PFSK-1 (cell line): ENCODE results near the gene HTRA3.

ENCODE experiments used
- FOXP2 ChIP-seq: optimal IDR thresholded peaks from 2 replicates; pipeline ENCODE3; 2011; ENCODE audit warnings: borderline replicate concordance, control low read depth, inconsistent platforms; ENCODE audit not compliant: insufficient read depth; ENCODE audit errors: extremely low read length, extremely low read depth
- POLR2AphosphoS5 ChIP-seq: IDR thresholded peaks from 2 replicates; pipeline ENCODE4 v1.6.1; 2012; ENCODE audit warnings: low read depth, mild to moderate bottlenecking, control low read depth, low read length, moderate library complexity
- REST ChIP-seq, 2 experiments: IDR thresholded peaks; 2 replicates each; pipeline versions ENCODE4 v1.6.1 to v1.8.0; 2011 to 2012; ENCODE audit warnings: low read depth in 2 of 2, low read length in 2 of 2, control low read depth in 1 of 2, inconsistent platforms in 1 of 2, mild to moderate bottlenecking in 1 of 2, moderate library complexity in 1 of 2; ENCODE audit not compliant: insufficient read depth in 1 of 2
- SIN3A ChIP-seq: IDR thresholded peaks from 2 replicates; pipeline ENCODE4 v1.6.1; 2012; ENCODE audit warnings: mild to moderate bottlenecking, low read length, moderate library complexity, borderline replicate concordance; ENCODE audit not compliant: insufficient read depth
- TAF1 ChIP-seq: IDR thresholded peaks from 2 replicates; pipeline ENCODE4 v1.6.1; 2012; ENCODE audit warnings: low read length, control low read depth, borderline replicate concordance; ENCODE audit not compliant: insufficient read depth

HTRA3 gene

GRCh38 chr4:8240211-8241041 is 29.1 kb upstream of the HTRA3 start:
- TF ChIP-seq TAF1, result no peak
- no peak for TF ChIP-seq REST (IDR thresholded peaks at IDR 0.05; ENCODE audit: insufficient read depth in 1 of 2, low read depth in 2 of 2, low read length in 2 of 2)
- TF ChIP-seq FOXP2, result no peak
- no peak for TF ChIP-seq POLR2AphosphoS5
- TF ChIP-seq SIN3A, result no peak

DNA sequence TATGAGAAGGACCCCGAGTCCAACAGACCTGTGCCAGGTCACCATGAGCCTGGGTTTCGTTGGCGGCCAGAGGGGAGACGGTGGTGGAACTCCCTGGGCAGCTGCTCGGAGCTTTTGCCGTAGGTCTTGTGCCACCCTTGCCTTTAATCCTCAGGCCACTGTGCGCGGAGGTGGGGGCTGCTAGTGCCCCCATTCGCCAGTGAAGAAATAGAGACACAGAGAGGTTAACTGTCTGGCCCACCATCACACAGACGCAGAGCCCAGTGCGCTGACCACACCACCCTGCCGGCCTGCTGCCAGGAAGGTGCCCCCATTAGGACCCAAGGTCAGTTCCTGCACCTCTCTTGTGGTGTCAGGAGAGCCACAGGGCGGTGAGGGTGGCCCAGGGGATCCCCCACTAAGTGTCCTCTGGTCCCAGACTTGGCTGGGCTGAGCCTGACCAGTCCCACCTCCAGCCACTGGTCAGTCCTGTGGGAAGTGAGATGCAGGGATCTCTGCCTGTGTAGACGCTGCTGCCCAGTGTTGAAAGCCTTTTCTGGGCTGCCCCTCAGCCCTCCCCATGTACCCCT is 28.3 kb upstream of the HTRA3 start:
- TF ChIP-seq TAF1 (no peak), POLR2AphosphoS5 (no peak), FOXP2 (no peak), SIN3A (no peak), REST (IDR thresholded peaks at IDR 0.05; ENCODE audit: insufficient read depth in 1 of 2, low read depth in 2 of 2, low read length in 2 of 2) (no peak)

DNA sequence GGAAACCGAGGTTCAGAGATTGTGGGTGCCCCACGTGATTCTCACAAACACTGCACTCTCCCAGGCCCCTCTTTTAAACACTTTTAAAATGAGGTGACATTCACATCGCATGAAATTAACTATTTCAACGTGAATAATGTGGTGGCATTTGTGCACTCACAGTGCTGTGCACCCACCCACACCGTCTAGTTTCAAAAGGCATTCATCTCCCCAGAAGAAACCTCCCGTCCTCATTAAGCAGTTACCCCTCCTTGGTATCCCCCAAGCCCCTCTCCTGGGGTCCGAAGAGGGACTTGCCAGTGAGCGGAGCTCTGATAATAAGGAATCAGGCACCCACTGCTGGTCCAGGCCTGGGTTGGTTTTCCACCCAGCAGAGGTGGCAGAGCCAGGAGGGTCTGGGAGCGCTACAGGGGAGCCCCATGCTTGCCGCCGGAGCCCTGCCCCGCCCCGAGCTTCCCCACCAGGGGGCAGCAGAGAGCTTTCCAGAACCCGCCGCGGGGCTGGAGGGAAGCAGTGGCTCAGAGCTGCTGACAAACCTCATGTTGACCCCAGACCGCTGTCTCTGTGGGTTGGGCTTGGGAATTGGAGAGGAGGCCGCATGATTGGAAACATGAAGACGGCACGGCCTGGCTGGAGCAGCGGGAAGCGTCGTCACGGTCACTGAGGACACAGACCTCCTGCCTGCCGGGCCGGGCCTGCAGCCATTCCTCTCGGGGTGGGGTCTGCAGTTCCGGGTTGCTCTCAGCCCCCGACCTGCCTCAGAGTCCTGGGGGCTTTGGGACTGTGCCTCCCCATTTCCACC is 27.5 kb upstream of the HTRA3 start:
- TF ChIP-seq REST (IDR thresholded peaks at IDR 0.05; ENCODE audit: insufficient read depth in 1 of 2, low read depth in 2 of 2, low read length in 2 of 2) (no peak), FOXP2 (no peak), SIN3A (no peak), POLR2AphosphoS5 (no peak), TAF1 (no peak)

GRCh38 chr4:8242782-8243560 is 26.6 kb upstream of the HTRA3 start:
- TF ChIP-seq FOXP2 (no peak), REST (IDR thresholded peaks at IDR 0.05; ENCODE audit: insufficient read depth in 1 of 2, low read depth in 2 of 2, low read length in 2 of 2) (no peak), TAF1 (no peak), SIN3A (no peak), POLR2AphosphoS5 (no peak)
